ENCODE data around the gene PDE1A. TPM values are rescaled to one million over a fixed set of nuclear protein-coding genes. Genes with fewer than 3 reads are reported as not detected.

The PDE1A gene
- total and polyA plus RNA-seq, 9 donors: 7.3 to 13.8 (median 10.7) TPM

DNA sequence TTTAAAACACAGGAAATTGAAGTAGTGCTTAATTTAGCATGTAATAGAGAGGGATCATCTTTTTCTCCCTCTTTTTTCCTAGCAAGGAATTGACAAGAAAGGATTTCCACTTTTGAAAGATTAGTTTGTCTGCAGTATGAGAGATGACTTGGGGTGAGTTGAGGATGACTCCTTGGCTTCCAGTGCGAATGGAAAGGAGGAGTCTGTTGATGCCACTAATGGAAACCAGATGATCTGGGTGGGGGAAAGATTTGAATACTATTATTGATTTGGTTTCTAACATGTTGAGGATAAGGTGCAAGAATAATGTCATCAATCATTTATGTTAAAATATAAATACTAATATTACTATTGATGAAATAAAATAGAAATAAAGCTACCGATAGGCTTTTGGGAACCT lies 235.8 kb downstream of the PDE1A start:
- no peaks in the 10 kb centered on the region for H3K9me3 ChIP-seq (replicated peaks; ENCODE audit: control insufficient read depth, low read depth, low read length)
- no peaks in the 10 kb centered on the region for H3K4me1 ChIP-seq (ENCODE audit: control insufficient read depth, insufficient read depth, low read length)
- DNase-seq: no peak
- H3K27me3 ChIP-seq (ENCODE audit: control insufficient read depth, insufficient read depth, low read length): no peaks in the 10 kb centered on the region
- H3K27ac ChIP-seq (ENCODE audit: low read length): no peak overlapping the region
- no peaks in the 10 kb centered on the region for H3K36me3 ChIP-seq (ENCODE audit: control insufficient read depth, insufficient read depth, low read length)
- 64% methylated on average over 1 of the region's 2 CpGs for WGBS (ENCODE audit: insufficient coverage)
- no peak overlapping the region for H3K4me3 ChIP-seq (ENCODE audit: low read length)

DNA sequence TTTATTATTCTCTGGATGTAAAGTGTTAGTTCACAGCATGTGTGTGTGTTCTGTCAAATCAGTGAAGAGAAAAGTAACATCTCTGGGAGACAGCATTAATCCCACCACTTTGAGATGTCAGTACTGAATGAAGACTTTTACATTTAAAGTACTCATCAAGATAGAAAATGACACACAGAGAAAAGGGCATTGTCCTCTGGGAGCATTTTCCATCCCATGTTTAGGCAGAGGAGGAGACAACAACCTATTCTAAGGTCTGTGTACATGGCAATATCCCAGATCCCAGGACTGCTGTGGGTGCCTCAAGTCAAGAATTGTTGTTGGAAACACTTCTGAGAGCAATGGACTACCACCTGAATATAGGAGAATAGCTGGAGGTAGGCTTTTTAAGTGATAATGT lies 239.7 kb downstream of the PDE1A start:
- DNase-seq: no peak
- Histone ChIP-seq H3K4me3 (ENCODE audit: low read length) (no peak overlapping the region), H3K27ac (ENCODE audit: low read length) (no peak overlapping the region), H3K9me3 (replicated peaks; ENCODE audit: control insufficient read depth, low read depth, low read length) (peaks cover 8% of the 10 kb centered on the region), H3K4me1 (ENCODE audit: control insufficient read depth, insufficient read depth, low read length) (no peaks in the 10 kb centered on the region), H3K27me3 (ENCODE audit: control insufficient read depth, insufficient read depth, low read length) (no peaks in the 10 kb centered on the region), H3K36me3 (ENCODE audit: control insufficient read depth, insufficient read depth, low read length) (peaks cover 3% of the 10 kb centered on the region)

DNA sequence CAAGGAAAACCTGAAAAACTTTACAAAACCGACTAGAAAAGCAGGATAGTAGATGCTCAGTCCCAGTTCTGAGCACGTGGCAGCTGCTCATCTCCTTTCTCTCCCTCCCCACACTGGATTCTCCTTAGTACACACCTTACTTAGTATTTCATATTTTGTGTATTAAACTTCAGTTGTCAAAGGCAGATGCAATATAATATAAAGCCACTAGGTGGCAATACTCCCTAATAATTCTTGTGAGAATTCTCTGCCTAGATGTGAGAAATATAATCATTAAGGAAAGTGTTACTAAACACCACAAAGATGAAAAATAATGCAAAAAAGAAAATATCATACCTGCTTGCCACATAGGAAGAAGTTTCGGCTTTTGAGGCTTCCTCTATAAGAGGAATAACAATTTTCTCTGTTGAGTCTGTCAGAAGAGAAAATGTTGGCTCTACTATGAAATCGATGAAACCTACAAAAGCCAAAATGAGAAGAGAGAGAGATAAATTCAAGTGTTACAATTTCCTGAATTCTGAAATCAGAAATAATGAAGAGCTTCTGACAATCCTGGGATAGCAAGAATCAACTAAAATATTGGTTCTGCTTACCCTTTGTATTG lies 240.6 kb downstream of the PDE1A start:
- H3K27me3 ChIP-seq (ENCODE audit: control insufficient read depth, insufficient read depth, low read length): no peaks in the 10 kb centered on the region
- no peaks in the 10 kb centered on the region for H3K4me1 ChIP-seq (ENCODE audit: control insufficient read depth, insufficient read depth, low read length)
- peaks cover 3% of the 10 kb centered on the region for H3K36me3 ChIP-seq (ENCODE audit: control insufficient read depth, insufficient read depth, low read length)
- no peak overlapping the region for H3K4me3 ChIP-seq (ENCODE audit: low read length)
- no CpG with 5 or more reads among the region's 4 CpGs for WGBS (ENCODE audit: insufficient coverage)
- no peak overlapping the region for H3K27ac ChIP-seq (ENCODE audit: low read length)
- DNase-seq: peak; percentile 60
- peaks cover 8% of the 10 kb centered on the region for H3K9me3 ChIP-seq (replicated peaks; ENCODE audit: control insufficient read depth, low read depth, low read length)

DNA sequence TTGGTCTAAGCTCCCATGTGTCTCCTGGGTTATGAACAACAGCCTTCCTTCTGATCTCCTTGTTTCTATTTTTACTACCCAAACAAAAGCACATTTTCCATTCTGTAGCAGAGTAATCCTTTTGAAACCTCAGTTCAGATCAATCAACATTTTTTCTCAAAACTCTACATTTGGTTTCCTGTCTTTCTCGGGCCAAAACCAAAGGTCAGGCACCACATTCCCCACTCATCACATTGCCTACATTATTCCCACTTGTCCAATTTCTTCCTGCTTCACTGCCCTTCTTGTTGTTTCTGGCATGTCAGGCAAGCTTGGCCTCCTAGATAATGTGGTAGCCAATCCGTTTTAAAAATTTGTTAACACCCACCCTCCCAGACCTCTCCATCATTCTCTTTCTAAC lies 244.4 kb downstream of the PDE1A start:
- H3K4me3 ChIP-seq (ENCODE audit: low read length): no peak overlapping the region
- H3K4me1 ChIP-seq (ENCODE audit: control insufficient read depth, insufficient read depth, low read length): no peaks in the 10 kb centered on the region
- no peak overlapping the region for H3K27ac ChIP-seq (ENCODE audit: low read length)
- no peaks in the 10 kb centered on the region for H3K27me3 ChIP-seq (ENCODE audit: control insufficient read depth, insufficient read depth, low read length)
- peaks cover 3% of the 10 kb centered on the region for H3K36me3 ChIP-seq (ENCODE audit: control insufficient read depth, insufficient read depth, low read length)
- no peak for DNase-seq
- H3K9me3 ChIP-seq (replicated peaks; ENCODE audit: control insufficient read depth, low read depth, low read length): peaks cover 8% of the 10 kb centered on the region
- 63% methylated on average over 1 of the region's 2 CpGs for WGBS (ENCODE audit: insufficient coverage)

DNA sequence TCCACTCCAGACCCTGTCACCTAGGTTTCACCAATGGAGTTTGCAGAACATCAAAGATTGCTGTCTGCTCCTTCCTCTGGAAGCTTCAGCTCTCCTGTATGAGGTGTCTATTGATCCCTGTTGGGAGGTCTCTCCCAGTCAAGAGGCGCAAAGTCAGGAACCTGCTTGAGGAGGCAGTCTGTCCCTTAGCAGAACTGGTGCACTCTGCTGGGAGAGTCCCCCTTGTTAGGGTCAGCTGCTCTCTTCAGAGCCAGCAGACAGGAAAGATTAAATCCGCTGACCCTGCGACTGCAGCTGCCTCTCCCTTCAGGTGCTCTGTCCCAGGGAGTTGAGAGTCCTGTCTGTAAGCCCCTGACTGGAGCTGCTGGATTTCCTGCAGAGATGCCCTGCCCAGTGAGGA lies 245.5 kb downstream of the PDE1A start:
- no peak overlapping the region for H3K4me3 ChIP-seq (ENCODE audit: low read length)
- H3K9me3 ChIP-seq (replicated peaks; ENCODE audit: control insufficient read depth, low read depth, low read length): peaks cover 8% of the 10 kb centered on the region
- peaks cover 3% of the 10 kb centered on the region for H3K36me3 ChIP-seq (ENCODE audit: control insufficient read depth, insufficient read depth, low read length)
- no peaks in the 10 kb centered on the region for H3K4me1 ChIP-seq (ENCODE audit: control insufficient read depth, insufficient read depth, low read length)
- WGBS (ENCODE audit: insufficient coverage): 76% methylated on average over 3 of the region's 3 CpGs
- H3K27ac ChIP-seq (ENCODE audit: low read length): no peak overlapping the region
- no peaks in the 10 kb centered on the region for H3K27me3 ChIP-seq (ENCODE audit: control insufficient read depth, insufficient read depth, low read length)
- no peak for DNase-seq

DNA sequence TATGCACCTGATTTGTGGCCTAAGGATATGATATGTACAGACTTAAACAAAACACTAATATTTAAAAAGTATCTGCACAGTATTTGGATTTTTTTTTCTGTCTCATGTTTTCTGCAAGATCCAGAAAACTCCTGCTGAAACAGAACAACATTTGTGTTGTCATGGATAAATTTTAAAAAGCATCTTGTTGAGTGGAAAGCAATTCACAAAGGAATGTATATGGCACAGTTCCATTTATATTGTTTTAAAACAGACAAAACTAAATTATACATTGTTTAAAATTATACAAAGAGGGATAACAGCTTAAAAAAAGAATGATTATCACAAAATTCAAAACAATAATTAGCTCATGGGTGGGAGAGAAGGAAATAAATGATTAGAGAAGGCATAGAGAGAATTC lies 247.7 kb downstream of the PDE1A start:
- H3K27me3 ChIP-seq (ENCODE audit: control insufficient read depth, insufficient read depth, low read length): no peaks in the 10 kb centered on the region
- no peaks in the 10 kb centered on the region for H3K4me1 ChIP-seq (ENCODE audit: control insufficient read depth, insufficient read depth, low read length)
- peaks cover 8% of the 10 kb centered on the region for H3K9me3 ChIP-seq (replicated peaks; ENCODE audit: control insufficient read depth, low read depth, low read length)
- H3K36me3 ChIP-seq (ENCODE audit: control insufficient read depth, insufficient read depth, low read length): no peaks in the 10 kb centered on the region
- H3K27ac ChIP-seq (ENCODE audit: low read length): no peak overlapping the region
- H3K4me3 ChIP-seq (ENCODE audit: low read length): no peak overlapping the region
- peak; percentile 78 for DNase-seq

DNA sequence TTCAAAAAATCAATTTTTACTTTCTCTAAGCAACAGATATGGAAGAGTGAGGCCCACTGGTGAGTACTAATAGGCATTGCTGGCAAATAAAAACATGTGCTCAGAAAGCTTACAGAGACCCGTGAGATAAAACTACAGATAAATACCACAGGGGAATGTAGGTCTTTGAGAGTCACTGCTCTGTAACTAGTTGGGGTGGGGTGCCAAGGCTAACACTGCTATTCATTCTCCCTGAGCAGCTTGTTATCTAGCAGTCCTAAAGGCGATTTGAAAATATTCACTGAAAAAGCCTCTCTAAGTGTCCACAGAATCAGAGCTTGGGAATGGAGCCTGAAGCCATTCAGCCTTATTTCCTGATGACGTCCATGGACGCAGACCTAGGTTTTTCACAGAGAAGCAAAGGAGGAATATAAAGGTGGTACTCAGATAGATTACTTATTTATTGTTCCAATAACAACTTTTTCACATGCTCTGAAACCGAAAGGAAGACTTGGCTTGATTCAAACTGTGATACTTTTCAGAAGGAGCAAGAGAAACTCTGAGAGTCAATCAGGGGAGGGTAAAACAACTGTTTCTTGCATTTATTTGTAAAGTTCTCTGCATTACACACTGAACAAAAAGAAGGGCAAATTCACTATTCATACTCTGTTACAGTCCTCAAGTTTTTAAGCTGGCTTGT lies 252.8 kb downstream of the PDE1A start:
- H3K27ac ChIP-seq (ENCODE audit: low read length): no peak overlapping the region
- H3K9me3 ChIP-seq (replicated peaks; ENCODE audit: control insufficient read depth, low read depth, low read length): no peaks in the 10 kb centered on the region
- WGBS (ENCODE audit: insufficient coverage): no CpG with 5 or more reads among the region's 5 CpGs
- H3K4me3 ChIP-seq (ENCODE audit: low read length): no peak overlapping the region
- H3K36me3 ChIP-seq (ENCODE audit: control insufficient read depth, insufficient read depth, low read length): no peaks in the 10 kb centered on the region
- no peak for DNase-seq
- no peaks in the 10 kb centered on the region for H3K27me3 ChIP-seq (ENCODE audit: control insufficient read depth, insufficient read depth, low read length)
- no peaks in the 10 kb centered on the region for H3K4me1 ChIP-seq (ENCODE audit: control insufficient read depth, insufficient read depth, low read length)

DNA sequence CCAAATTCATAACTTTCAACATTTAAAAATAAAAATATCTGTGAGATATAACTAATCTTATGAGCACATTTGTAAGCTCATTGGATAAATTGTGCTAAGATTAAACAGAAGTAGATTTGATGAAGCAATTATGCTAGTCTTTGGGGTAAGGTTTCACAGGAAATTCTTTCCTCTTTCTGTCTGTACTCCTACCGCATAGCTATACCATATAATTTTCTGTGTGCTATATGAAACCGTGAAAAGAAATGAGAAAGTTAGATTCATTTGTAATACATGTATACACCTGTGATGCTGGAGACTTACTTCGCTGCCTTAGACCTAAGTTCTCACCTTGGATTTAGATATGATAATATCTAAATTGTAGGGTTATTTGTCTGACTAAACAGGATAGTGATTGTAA lies 256.5 kb downstream of the PDE1A start:
- Histone ChIP-seq H3K4me3 (ENCODE audit: low read length) (no peak overlapping the region), H3K4me1 (ENCODE audit: control insufficient read depth, insufficient read depth, low read length) (no peaks in the 10 kb centered on the region), H3K36me3 (ENCODE audit: control insufficient read depth, insufficient read depth, low read length) (no peaks in the 10 kb centered on the region), H3K9me3 (replicated peaks; ENCODE audit: control insufficient read depth, low read depth, low read length) (no peaks in the 10 kb centered on the region), H3K27me3 (ENCODE audit: control insufficient read depth, insufficient read depth, low read length) (no peaks in the 10 kb centered on the region), H3K27ac (ENCODE audit: low read length) (no peak overlapping the region)
- DNase-seq: no peak
- WGBS (ENCODE audit: insufficient coverage): no CpG with 5 or more reads among the region's 3 CpGs

DNA sequence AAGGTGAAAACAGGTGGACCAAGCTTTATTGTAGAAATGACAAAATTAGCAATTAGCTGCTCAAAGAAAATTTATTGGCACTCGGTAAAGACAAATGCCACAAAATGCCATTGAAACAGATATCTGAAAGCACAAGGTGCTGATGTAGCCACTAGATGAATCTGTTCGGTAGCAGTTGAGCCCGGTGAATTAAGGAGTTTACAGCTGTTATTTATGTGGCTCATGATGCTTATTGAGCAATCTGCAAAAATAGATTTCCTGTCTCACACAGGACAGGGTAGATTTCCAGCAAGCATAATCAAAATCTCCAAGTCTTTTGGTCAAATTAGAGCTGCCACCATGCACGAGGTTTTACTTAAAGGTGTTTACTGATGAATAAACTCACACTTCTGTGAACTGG lies 259.0 kb downstream of the PDE1A start:
- no peak overlapping the region for H3K27ac ChIP-seq (ENCODE audit: low read length)
- no peaks in the 10 kb centered on the region for H3K9me3 ChIP-seq (replicated peaks; ENCODE audit: control insufficient read depth, low read depth, low read length)
- DNase-seq: no peak
- 50% methylated on average over 1 of the region's 4 CpGs for WGBS (ENCODE audit: insufficient coverage)
- no peaks in the 10 kb centered on the region for H3K36me3 ChIP-seq (ENCODE audit: control insufficient read depth, insufficient read depth, low read length)
- no peaks in the 10 kb centered on the region for H3K27me3 ChIP-seq (ENCODE audit: control insufficient read depth, insufficient read depth, low read length)
- H3K4me3 ChIP-seq (ENCODE audit: low read length): no peak overlapping the region
- no peaks in the 10 kb centered on the region for H3K4me1 ChIP-seq (ENCODE audit: control insufficient read depth, insufficient read depth, low read length)

DNA sequence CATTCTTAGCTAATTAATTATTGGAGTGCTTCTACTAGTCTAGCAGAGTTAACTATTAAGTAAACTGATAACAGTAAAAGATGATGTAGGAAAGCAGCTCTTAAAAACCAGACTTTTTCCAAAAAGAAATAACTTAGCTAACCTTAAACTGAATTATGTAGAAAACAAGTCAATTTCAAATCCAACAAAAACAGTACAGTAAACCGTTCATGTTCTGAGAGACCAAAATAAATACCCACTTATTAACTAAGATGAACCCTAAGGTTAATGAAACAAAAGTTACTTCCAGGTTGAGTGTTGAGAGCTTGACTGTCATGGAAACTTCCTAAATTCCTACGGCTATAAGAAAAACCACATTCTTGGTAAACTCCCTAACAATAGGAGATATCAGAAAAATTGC lies 260.0 kb downstream of the PDE1A start:
- H3K4me1 ChIP-seq (ENCODE audit: control insufficient read depth, insufficient read depth, low read length): no peaks in the 10 kb centered on the region
- no peak overlapping the region for H3K4me3 ChIP-seq (ENCODE audit: low read length)
- no peak overlapping the region for H3K27ac ChIP-seq (ENCODE audit: low read length)
- DNase-seq: no peak
- no peaks in the 10 kb centered on the region for H3K36me3 ChIP-seq (ENCODE audit: control insufficient read depth, insufficient read depth, low read length)
- WGBS (ENCODE audit: insufficient coverage): no CpG with 5 or more reads among the region's 2 CpGs
- no peaks in the 10 kb centered on the region for H3K27me3 ChIP-seq (ENCODE audit: control insufficient read depth, insufficient read depth, low read length)
- no peaks in the 10 kb centered on the region for H3K9me3 ChIP-seq (replicated peaks; ENCODE audit: control insufficient read depth, low read depth, low read length)

DNA sequence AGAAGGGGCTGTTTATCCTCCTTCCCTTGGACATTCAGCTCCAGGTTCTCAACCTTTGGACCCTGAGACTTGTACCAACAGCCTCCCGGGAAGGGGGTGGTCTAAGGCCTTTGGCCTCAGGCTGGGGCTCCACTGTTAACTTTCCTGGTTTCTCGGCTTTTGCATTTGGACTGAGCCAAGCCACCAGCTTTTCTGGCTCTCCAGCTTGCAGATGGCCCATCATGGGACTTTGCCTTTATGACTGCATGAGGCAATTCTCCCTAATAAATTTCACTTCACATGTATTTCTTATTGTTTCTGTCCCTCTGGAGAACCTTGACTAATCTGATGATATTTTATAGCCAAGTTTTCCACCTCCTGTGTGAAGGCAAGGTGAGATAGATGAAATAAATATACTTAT lies 260.4 kb downstream of the PDE1A start:
- 46% methylated on average over 2 of the region's 2 CpGs for WGBS (ENCODE audit: insufficient coverage)

More for the DNA sequence above, 260.4 kb downstream of the PDE1A start:
- H3K9me3 ChIP-seq (replicated peaks; ENCODE audit: control insufficient read depth, low read depth, low read length): no peaks in the 10 kb centered on the region
- no peak overlapping the region for H3K27ac ChIP-seq (ENCODE audit: low read length)
- H3K4me3 ChIP-seq (ENCODE audit: low read length): no peak overlapping the region
- no peaks in the 10 kb centered on the region for H3K27me3 ChIP-seq (ENCODE audit: control insufficient read depth, insufficient read depth, low read length)
- H3K36me3 ChIP-seq (ENCODE audit: control insufficient read depth, insufficient read depth, low read length): no peaks in the 10 kb centered on the region
- no peaks in the 10 kb centered on the region for H3K4me1 ChIP-seq (ENCODE audit: control insufficient read depth, insufficient read depth, low read length)
- peak; percentile 29 for DNase-seq

All from muscle of leg (tissue), 11 donors.